HG02588 (cell line): ENCODE data around the gene RAPGEFL1.
A peak's percentile ranks its signal among the peaks of the same experiment; 100 is the strongest.
"Not testable (repeated sequence)": the region's sequence is repeated elsewhere in the genome, so short reads cannot be mapped to it uniquely, and the experiment has no call there.

Experiments
- ATAC-seq: cut with Tn5 transposase; IDR thresholded peaks from one replicate; pipeline ENCODE4 v1.9.1; 2021; ENCODE audit warnings: mild to moderate bottlenecking, moderate library complexity; ENCODE audit not compliant: unreplicated experiment

Gene RAPGEFL1

GRCh38 chr17:40173091-40173777 is 4.0 kb upstream of the RAPGEFL1 start:
- no peak for ATAC-seq

GRCh38 chr17:40173778-40174135 is 3.5 kb upstream of the RAPGEFL1 start:
- no peak for ATAC-seq

GRCh38 chr17:40174514-40174913 is 2.8 kb upstream of the RAPGEFL1 start:
- ATAC-seq = no peak

- ATAC-seq = no peak
Measured at GRCh38 chr17:40175928-40176753, 1.1 kb upstream of the RAPGEFL1 start.

- no peak for ATAC-seq
Measured at GRCh38 chr17:40176754-40177110, 538 bp upstream of the RAPGEFL1 start.

GRCh38 chr17:40178021-40178601 is 841 bp downstream of the RAPGEFL1 start:
- no peak for ATAC-seq

- ATAC-seq = no peak
Measured at GRCh38 chr17:40178660-40179059, 1.4 kb downstream of the RAPGEFL1 start.

GRCh38 chr17:40179923-40180659 is 2.8 kb downstream of the RAPGEFL1 start:
- ATAC-seq = no peak

GRCh38 chr17:40180694-40181093 is 3.4 kb downstream of the RAPGEFL1 start:
- no peak for ATAC-seq

- ATAC-seq = no peak
Measured at GRCh38 chr17:40181205-40181604, 3.9 kb downstream of the RAPGEFL1 start.

GRCh38 chr17:40182606-40183005 is 5.3 kb downstream of the RAPGEFL1 start:
- no peak for ATAC-seq

GRCh38 chr17:40187238-40187637 is 10.0 kb downstream of the RAPGEFL1 start:
- ATAC-seq = no peak

GRCh38 chr17:40188694-40189093 is 11.4 kb downstream of the RAPGEFL1 start:
- ATAC-seq = no peak

GRCh38 chr17:40190197-40191021 is 13.1 kb downstream of the RAPGEFL1 start:
- no peak for ATAC-seq

- peak; percentile 72 for ATAC-seq
Measured at GRCh38 chr17:40191237-40192208, 14.3 kb downstream of the RAPGEFL1 start.

GRCh38 chr17:40192961-40193360 is 15.7 kb downstream of the RAPGEFL1 start:
- no peak for ATAC-seq

- no peak for ATAC-seq
Measured at GRCh38 chr17:40194821-40195220, 17.6 kb downstream of the RAPGEFL1 start.

- ATAC-seq = no peak
Measured at GRCh38 chr17:40197550-40197949, 20.3 kb downstream of the RAPGEFL1 start.

- not testable (repeated sequence) for ATAC-seq
Measured at GRCh38 chr17:40197965-40198456, 20.7 kb downstream of the RAPGEFL1 start.
